Loucy (cell line): ENCODE measurements around the gene NIPA2.

Experiments used
- CTCF ChIP-seq: fragments of 200-600 bp; sonication (generic); conservative IDR thresholded peaks from 2 replicates; pipeline ENCODE4 v1.5.1; 2014; ENCODE audit warnings: mild to moderate bottlenecking, antibody characterized with exemption, low read length
- EZH2phosphoT487 ChIP-seq: fragments of 200-600 bp; IDR thresholded peaks from 2 replicates; pipeline ENCODE4 v1.6.1; 2018; ENCODE audit warnings: antibody characterized with exemption, mild to moderate bottlenecking, moderate library complexity, borderline replicate concordance

- no peak for TF ChIP-seq CTCF
- TF ChIP-seq EZH2phosphoT487: no peak
Measured at GRCh38 chr15:22877117-22877516, 38.7 kb downstream of the NIPA2 start.
